Endothelial cell of hepatic sinusoid (primary cell): Measurements from ENCODE around the gene FADS3.

Experiments
- in situ Hi-C: cut with HindIII; loops from 2 replicates; pipeline ENCODE4 v1.10.0; 2017; ENCODE audit warnings: low sequenced_read_pairs

The FADS3 gene

DNA sequence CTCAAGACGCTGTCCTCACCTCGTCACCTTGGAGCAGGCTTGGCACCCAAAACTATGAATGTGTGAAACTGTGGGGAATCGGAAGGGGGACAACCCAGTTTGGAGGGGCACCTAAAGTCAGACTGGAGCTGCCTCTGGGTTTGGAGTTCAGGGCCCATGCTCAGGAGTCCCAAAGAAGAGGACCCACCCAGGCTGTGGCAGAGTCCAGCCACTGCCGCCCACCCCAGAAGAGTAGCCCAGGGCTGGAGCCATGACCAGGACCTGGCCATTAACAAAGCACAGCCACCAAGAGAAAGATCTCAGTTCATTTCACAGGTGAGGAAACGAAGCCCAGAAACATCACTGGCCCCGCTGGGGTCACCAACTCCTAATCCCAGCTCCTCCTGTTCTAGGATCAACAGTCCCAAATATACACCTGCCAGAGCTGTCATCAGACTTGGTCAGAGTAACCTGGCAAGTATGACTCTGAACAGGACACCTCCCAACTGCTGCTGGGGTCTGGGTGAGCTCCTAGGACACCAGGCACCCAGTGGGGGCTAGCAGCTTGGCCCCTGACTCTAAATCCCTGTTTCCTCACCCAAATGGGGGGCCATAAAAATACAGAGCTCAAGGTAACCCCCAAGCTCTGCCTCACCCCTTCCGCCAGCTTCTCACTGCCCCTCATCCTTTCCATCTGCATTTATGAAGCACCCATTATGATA, 23.3 kb upstream of the FADS3 start:
- in situ Hi-C loops = no loop called here

DNA sequence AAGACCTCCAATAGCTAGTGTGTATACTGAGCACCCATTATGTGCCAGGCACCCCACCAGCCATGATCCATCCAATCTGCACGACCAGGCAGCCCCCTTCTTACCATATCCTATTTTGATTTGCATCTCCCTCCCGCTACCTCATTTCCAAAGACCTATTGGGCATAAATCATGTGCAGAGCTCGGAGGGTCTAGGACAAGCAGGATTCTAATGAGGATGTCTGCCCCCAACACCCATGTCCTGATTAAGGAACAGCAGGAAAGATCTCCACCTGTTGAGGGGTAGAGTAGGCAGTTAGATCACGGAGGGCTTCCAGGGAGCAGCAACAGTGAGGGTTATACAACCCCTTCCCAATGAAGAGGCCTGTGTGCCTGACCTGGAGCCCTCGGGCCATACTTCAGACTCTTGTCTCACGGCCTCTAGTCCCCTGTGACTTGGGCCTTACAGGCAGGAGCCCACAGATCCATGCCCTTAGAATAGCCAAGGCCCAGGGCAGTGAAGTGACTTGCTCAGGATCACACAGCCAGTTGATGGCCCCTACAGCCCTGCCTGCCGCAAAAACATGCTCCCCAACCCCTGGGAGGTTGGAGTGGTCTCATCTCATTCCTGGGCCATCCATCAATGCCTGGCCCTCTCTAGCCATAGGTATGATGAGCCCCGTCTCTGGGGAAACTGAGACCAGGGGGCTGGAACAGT, 22.5 kb upstream of the FADS3 start:
- in situ Hi-C loops = no loop called here

DNA sequence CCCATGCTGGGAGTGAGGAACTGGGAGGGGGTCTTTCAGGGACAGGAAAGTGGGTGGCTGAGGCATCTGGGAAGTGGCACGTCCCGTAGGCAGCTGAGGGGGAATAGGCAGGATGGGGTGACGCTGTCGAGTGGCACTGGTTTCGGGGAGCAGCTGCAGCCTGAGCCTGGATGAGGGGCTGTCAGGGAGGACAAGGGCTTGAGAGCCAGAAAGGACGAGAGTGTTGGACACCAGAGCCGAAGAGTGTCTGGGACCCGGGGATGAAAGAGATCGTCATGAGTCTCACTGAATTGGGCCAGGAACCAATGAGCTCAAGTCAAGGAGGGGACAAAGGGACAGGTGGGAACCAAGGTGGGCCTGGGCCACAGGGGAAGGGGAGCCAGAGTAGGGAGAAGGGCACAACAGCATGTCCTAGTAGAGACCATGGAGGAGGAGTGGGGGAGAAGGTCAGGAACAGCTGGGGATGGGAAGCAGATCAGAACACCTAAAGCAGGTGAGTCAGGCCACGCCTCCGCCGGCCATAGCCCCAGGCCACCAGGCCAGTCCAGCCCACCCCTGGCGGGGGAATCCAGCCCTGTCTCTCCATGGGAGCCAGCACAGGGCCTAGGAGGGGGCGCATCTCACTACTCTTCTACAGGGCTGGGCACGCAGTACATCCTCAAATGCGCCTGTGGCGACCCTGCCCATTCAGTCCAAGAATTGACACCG, 21.8 kb upstream of the FADS3 start:
- in situ Hi-C loops = no loop called here

DNA sequence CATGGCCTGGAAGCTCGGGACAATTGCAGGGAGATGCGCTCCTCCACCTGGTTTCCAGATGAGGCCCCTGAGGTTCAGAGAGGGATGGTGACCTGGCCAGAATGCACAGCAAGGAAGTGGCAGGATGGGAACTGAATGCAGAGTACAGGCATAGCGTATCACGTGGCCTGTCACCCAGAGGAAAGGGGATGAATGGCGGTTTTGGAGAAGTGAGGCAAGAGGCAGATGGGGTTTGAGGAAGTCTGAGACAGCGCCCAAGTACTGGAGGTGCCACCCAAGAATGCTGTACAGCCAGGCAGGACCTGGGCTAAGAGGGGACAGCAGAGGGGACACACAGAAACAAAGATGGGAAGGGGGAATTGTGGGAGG, 21.2 kb upstream of the FADS3 start:
- in situ Hi-C loops = no loop called here

DNA sequence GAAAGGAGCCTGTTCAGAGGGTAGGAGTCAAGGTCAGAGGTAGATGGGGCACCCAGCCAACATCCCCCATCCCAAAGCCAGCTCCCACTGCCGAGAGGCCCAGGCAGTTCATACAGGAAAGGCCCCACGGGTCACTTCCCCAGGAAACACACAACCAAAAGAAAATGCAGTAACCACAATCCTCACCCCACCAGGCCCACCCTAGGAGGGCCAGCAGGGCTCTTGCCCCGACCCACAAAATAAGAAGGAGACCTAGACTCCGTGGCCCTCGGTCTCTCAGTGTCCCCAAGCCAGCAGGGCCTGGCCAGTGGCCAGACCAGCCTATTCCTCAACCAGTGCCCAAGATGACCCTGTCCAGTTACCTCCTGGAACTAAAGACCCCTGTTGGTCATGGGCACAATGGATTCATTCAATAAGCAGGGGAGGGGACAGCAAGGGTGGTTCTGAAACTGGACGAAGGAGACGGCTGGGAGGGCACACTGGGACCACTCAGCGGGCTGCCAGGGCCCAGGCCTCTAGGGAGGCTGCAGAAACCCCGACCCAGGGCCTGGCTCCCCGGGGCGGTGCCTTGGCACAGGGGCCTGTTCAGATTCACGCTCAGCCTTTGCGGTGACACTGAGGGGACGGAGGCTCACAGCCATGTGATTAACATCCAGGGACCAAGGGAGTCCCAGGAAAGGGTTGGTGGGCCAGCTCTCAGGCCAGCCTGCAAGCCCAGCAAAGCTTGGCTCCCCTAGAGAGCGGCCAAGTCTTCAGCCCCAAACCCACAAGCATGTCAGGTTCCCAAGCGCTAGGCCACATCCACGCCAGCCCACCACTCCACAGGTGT, 20.6 kb upstream of the FADS3 start:
- in situ Hi-C loops = no loop called here

DNA sequence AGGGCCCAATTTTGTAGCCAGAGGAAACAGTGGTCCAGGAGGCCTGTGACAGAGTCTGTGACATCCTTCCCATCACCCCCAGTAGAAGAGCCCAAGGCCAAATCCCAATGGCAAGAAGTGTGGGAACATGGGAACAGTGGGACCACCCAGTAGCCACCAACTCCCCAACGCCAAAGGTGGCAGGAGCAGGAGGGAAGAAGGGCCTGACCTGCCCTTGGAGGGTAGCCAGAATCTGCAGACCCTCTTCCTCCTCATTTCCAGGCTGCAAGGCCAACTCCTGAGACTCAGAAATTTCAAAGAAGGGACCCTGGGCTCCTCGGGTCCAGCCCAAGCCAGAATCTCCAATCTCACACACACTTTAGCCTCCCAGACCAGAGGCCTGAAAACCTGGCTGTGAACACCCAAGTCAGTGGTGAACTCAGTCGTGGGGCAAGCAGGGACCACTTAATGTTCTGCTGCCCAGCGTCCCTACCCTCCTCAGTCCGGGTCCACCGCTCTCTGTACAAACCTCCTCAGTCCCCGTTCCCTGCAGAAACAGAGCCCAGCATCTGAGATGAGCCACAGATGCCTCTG, 19.9 kb upstream of the FADS3 start:
- in situ Hi-C loops = no loop called here

DNA sequence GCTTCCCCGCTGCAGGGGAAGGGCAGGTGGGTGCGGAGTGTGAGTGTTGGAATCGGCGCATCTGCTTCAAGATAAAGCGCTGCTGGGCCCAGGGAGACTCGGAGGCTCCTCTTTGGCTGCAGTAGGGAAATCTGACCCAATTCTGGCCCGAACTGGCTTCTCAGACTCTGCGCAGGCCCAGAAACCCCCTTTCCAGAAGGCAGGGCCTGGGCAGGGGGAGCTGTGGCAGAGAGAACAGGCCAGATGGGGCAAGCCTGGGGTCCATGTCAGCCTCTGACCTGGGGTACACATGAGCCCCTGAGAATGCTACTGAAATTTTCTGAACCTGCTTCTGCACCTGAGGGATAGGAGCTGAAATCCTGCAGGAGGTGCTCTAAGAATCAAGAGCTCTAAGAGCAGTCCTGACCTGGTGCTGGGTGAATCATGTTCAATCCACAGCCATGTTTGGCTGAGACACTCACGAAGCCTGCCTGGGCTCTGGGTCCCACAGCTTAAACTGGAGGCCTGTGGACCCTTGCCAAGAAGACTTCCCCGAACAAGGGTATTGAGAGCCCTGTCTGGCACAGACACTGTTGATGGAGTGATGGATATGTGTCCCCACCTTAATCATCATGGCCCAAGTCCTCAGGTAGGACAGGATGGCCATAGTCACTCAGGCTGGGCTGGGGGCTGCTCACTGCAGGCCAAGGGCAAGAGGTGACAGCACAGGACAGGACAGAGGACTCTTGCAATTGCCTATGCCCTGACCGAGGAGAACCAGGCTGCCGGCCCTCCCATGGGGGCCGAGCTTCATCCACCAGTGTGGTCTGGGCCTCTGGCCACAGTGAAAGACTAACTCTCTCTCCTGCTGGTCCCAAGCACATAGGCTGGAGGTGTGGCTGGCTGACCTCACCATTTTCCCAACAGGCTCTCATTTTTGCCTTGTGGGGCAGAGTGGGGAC, 19.1 kb upstream of the FADS3 start:
- in situ Hi-C loops = no loop called here

DNA sequence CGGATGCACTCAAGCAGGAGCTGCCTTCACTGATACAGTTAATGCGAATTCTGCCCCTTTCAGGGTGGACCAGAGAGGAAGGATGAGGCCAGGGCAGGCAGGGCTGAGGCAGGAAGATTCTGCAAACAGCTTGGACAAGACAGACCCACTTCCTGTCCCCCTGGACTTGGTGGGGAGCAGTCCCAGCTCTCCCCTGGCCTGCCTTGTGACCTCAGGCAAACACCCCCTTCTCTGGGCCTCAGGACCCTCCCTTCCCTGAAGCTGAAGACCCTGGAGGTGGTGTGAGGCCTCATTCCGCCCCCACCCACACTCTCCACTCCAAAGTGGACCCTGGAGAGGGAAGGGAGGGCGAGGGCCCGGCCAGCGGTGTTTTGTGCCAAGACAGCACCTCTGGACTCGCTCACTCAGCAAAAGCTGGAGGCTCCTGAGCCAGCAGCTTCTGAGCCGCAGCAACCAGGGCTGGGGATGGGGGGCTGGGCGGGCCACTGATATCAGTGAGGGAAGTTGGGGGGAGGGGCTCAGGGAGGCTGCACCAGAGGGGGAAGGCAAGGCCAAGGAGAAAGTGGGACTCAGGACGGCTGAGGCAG, 17.5 kb upstream of the FADS3 start:
- in situ Hi-C loops = no loop called here

DNA sequence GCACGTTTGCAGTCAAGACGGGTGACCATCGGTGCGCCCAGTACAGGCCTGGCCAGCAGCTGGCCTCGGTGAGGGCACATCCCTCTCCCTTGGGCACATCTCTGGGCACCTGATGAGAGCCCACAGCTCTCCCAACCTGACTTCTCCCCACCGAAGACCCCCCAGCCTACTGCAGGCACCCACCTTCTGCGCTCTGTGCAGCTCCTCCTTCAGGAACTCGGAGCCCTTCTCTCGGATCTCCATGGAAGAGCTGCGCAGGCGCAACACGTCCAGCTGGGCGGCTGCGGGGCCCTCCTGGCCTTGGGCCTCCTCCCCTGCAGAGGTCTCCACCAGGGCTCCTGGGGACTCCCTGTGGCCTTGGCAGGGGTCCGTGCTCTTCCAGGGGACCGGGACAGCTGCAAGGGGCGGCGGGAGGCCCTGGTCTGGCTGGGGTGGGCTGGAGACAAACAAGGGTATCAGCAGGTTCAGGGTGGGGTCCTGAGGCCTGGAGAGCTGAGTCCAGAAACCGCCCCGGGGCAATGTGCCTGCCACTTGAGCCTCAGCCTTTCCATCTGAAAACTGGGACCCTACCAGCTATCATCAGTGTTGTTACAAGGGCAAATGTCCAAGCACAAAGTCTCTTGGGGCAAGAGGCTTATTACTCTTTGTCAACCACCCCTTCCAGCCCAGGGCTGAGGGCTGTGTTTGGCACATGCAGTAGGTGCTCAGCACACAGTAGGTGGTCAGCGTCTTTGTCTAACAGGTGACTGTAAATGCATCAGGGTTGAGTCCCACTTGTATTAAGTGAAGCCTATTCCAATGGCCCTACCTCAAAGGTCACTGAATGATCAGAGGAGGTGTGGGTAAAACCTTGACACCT, 16.8 kb upstream of the FADS3 start:
- in situ Hi-C loops = no loop called here

DNA sequence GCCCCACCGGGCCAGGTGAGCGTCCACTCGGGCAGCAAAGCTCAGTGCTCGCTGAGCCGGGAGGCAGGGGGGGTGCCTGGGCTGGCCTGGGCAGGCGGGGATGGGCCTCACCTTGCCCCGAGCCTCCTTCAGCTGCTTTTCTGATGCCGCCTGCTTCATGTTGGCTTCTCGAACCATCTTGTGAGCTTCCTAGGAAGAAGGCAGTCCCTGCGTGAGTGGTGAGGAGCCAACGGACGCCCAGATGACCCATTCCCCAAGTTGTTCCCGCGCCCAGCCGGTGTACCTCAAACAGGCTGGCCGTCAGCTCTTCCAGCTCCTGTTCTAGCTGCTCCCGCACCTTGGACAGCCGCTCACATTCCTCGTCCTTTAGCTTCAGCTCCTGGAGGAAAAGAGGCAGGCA, 15.9 kb upstream of the FADS3 start:
- in situ Hi-C loops = no loop called here

DNA sequence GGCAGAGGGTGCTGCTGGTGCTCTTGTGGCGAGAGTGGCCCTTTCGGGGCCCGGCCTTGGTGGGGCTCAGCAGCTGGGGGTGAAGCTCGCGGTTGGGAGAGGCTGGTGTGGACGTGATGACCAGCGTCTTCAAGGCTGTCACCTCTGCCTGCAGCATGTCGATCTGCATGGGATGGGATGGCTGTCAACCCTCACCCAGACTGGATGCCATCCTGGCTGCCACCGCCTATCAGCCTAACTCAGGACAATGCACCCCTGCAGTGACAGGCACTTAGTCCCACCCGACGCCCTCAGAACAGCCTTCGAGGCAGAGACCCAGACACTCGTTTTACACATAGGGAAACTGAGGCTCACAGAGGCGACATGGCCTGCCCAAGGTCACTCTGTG, 15.2 kb upstream of the FADS3 start:
- in situ Hi-C loops = no loop called here

DNA sequence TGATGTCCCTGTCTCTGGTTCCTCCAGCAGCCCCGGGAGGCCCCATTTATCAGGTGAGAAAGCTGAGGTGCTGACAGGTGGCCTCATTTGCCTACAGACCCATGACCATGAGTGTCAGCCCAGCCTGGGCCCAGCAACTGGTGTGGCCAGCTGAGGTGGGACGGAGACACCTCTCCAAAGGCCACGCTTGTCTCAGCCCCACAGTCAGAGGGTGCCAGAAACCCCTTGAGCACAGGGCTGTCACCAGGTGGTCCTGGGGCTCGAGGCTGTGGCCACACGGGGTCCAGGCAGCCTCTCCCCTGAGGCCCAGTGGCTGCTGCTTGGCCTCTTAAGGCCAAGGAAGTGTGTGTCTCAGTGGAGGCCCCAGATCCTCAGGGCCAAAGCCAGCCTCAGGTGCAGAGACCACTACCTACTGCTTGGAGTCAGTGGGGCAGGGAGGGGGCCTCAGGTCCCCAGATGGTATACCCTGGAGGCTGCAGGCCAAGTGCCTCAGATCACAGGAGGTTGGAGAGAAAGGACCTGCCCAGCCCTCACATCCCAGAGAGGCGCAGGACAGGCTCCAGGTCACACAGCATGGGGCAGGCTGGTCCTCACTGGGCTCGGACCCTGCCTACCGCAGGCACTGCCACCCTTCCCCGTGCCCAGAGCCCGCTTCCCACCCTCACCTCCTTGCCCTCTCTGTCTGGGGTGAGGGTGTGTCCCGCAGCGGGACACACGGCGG, 14.6 kb upstream of the FADS3 start:
- in situ Hi-C loops = no loop called here

DNA sequence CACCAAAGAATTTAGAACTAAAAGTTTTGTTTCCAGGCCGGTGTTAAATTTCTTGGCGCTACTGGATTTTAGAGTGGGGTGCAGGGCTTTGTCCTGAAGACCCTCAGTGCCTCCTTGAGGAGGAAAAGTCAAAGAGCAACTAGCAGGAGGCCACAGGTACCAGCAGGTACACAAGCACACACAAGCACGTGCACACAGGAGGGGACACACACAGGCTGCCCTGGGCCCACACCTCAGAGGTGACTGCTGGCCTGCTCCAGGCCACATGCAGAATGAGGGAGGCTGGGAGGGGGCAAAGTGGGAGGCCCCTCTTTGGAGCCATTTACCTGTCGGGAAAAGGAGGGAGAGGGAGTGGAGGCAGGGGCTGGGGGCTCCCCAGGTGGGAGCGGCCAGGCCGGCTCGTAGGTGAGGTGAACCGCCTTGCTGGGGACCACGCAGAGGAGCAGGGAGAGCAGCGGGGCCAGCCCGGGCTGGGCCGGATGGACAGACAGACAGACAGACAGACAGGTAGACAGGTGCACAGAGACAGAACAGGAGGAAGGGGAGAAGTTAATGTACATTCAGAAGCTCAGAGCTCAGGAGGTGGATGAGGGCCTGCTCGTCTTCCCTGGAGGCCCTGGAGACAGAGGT, 13.8 kb upstream of the FADS3 start:
- in situ Hi-C loops = no loop called here

DNA sequence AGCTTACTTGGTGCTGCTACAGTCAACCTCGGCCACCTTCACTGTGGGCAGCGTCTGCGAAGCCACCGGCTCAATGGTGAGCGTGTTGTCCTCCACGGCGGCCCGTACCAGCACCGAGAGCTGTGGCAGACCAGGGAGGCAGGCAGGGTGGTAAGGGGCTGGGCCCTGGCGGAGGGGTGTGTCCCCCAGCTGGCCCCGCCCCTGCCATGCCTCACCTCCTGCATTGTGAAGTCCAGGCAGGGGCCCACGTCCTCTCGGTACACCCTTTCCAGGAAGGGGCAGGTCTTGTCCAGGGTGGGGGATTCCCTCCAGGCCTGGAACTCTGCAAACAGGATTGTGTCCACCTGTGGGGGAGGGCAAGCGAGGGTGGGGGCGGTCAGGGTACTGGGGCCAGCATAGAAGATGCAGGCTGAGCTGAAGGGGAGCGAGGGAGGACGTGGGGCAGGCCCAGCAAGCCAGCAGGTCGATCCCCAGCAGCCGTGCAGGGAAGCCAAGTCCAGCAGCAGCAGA, 13.2 kb upstream of the FADS3 start:
- in situ Hi-C loops = loop anchor here (5.0 kb wide), 3 partner anchors 57 to 198 kb away; no protein-coding TSS in a partner anchor

DNA sequence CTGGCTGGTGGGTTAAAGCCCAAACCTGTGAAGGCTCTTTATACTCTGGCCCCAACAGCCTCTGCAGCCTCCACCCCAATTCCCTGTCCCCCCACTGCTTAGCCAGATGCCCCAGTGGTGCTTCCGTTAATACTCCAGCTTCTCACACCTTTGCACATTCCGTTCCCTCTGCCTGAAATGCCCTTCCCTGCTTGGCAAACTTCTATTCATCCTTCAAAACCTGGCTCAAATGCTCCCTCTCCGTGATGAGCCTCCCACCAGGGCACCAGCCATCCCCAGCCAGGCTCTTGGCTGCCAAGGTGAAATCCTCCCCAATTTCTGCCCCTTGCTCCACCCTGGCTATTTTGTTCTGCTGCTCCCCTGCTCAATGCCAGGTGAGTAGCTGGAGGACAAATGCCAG, 12.5 kb upstream of the FADS3 start:
- in situ Hi-C loops = loop anchor here (5.0 kb wide), 3 partner anchors 57 to 198 kb away; no protein-coding TSS in a partner anchor

DNA sequence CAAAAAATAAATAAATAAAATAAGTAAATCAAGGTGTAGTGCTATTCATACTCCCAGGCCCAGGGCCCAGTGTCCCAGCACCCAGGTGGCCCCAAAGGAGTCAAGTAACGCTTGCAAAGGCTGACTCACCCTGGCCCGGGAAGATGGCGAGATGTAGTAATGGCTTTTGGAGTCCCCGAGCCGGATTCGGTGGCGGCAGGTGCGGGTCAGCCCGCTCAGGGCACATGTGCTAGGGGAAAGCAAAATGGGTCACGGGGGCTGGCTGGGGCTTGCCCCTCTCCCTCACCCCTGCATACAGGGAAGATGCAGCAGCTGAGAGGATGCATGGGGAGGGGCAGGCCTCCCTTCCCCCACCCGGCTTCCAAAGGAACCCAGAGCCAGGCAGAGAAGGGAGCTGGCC, 11.0 kb upstream of the FADS3 start:
- in situ Hi-C loops = loop anchor here (5.0 kb wide), 3 partner anchors 55 to 200 kb away; no protein-coding TSS in a partner anchor

DNA sequence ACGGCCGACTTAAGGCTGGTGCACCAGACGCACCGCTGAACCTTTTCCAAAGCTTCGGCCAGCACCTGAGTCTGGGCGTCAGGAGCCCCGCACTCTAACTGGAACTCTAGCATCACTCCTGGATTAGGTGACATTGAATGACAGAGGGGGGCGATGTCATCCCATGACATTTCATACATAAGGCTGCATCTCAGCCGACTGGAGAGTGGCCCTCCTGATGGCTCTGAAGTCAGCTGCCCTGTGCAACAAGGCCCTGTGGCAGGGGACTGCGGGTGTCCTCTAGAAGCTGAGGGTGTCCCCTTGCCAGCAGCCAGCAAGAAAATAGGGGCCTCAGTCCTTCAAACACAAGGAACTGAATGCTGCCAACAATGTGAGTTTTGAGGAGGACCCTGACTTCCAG, 10.1 kb upstream of the FADS3 start:
- in situ Hi-C loops = loop anchor here (5.0 kb wide), 3 partner anchors 54 to 201 kb away; no protein-coding TSS in a partner anchor
